ENCODE data around the gene ARF4. TPM values are rescaled to one million over a fixed set of nuclear protein-coding genes. Genes with fewer than 3 reads are reported as not detected.

The ARF4 gene
- total and polyA plus RNA-seq, 2 of the 4 experiments (the other 2 are of a cell fraction) = 172 to 412 TPM

GRCh38 chr3:57557085-57557537 is 40.0 kb downstream of the ARF4 start:
- POLR2A ChIA-PET (ENCODE audit: unreplicated experiment) = no interaction called here
- Histone ChIP-seq H3K4me3 (ENCODE audit: insufficient read depth, low read depth, low read length) (peak overlapping the region; percentile 79), H3K4me1 (ENCODE audit: control insufficient read depth, insufficient read depth, low read length) (peaks cover 1% of the 10 kb centered on the region; the same call in 1 of the 2 replicates), H3K27ac (ENCODE audit: insufficient read depth, low read length) (peak overlapping the region; percentile 73), H3K79me1 (ENCODE audit: low read depth in 1 of 2, low read length in 2 of 2) (peaks cover 6 to 26% of the 10 kb centered on the region in 2 experiments), H2BK20ac (ENCODE audit: low read depth, low read length) (no peak overlapping the region), H4K91ac (ENCODE audit: insufficient read depth, low read depth, low read length) (peak overlapping the region; percentile 36), H2AFZ (replicated peaks; ENCODE audit: low read length, poor library complexity) (peak overlapping the region; percentile 100), H3K23ac (ENCODE audit: low read depth, low read length) (peak overlapping the region; percentile 93), H3K4ac (ENCODE audit: low read depth, low read length) (peak overlapping the region; percentile 44), H2BK15ac (ENCODE audit: low read depth, low read length) (no peak overlapping the region), H2AK9ac (replicated peaks; ENCODE audit: low read depth, low read length, poor library complexity) (peak overlapping the region; percentile 95), H3K4me2 (ENCODE audit: low read depth, low read length) (peak overlapping the region; percentile 96), H3K9me3 (ENCODE audit: control insufficient read depth, insufficient read depth, low read length) (no peaks in the 10 kb centered on the region), H3K14ac (replicated peaks; ENCODE audit: low read depth, low read length) (peak overlapping the region; percentile 33), H2AK5ac (ENCODE audit: low read depth, low read length) (peak overlapping the region; percentile 90; the same call in 1 of the 2 replicates), H2BK5ac (ENCODE audit: low read depth, low read length, poor library complexity, severe bottlenecking) (peak overlapping the region; percentile 49), H3K18ac (ENCODE audit: low read depth, low read length) (no peak overlapping the region), H3K36me3 (ENCODE audit: control insufficient read depth, insufficient read depth, low read length) (peaks cover 2% of the 10 kb centered on the region; the same call in 1 of the 2 replicates), H4K5ac (ENCODE audit: low read depth, low read length) (peak overlapping the region; percentile 10; the same call in 1 of the 2 replicates), H4K8ac (ENCODE audit: low read depth in 2 of 2, low read length in 2 of 2) (peak overlapping the region; percentile 55 to 99; a peak in 2 of 4 replicates), H2BK120ac (ENCODE audit: low read depth, low read length) (no peak overlapping the region), H3K9me1 (ENCODE audit: insufficient read depth, low read length) (peaks cover 4% of the 10 kb centered on the region), H4K20me1 (ENCODE audit: insufficient read depth, low read length) (peaks cover 11% of the 10 kb centered on the region), H3K56ac (ENCODE audit: extremely low read depth, insufficient read depth, low read length) (no peak overlapping the region), H3K9ac (ENCODE audit: low read depth, low read length) (peak overlapping the region; percentile 87), H3K27me3 (ENCODE audit: control insufficient read depth, insufficient read depth, low read length) (no peaks in the 10 kb centered on the region)
- peak; percentile 22 for ATAC-seq (ENCODE audit: low read depth)
- DNase-seq = peak; percentile 56
- BruUV-seq (replicated peaks) = no TSS peak
- no peak for TF ChIP-seq FOS (IDR thresholded peaks at IDR 0.05; ENCODE audit: low read depth, low read length)
- TF ChIP-seq CEBPB (IDR thresholded peaks at IDR 0.05; ENCODE audit: low read depth, low read length) = peak; percentile 79
- peak; percentile 48 for TF ChIP-seq POLR2A (IDR thresholded peaks at IDR 0.05; ENCODE audit: low read depth, low read length)
- no peak for TF ChIP-seq ELK1 (IDR thresholded peaks at IDR 0.05; ENCODE audit: borderline replicate concordance, low read depth, low read length)
- no peak for TF ChIP-seq MAZ (IDR thresholded peaks at IDR 0.05; ENCODE audit: borderline replicate concordance, low read depth, low read length)
- TF ChIP-seq CHD1 (IDR thresholded peaks at IDR 0.05; ENCODE audit: low read depth, low read length) = no peak
- TF ChIP-seq MXI1 (IDR thresholded peaks at IDR 0.05; ENCODE audit: borderline replicate concordance, low read depth, low read length) = no peak
- in situ Hi-C loops (cut with MboI; ENCODE audit: low sequenced_read_pairs) (loop anchor here (25.0 kb wide), 1 partner anchor 395 kb away; the partner anchor contains the start of gene IL17RD), intact Hi-C loops (cut with micrococcal nuclease) (loop anchor here (2.0 to 5.0 kb wide), 2 partner anchors 385 to 456 kb away; no protein-coding TSS in a partner anchor), dilution Hi-C loops (cut with HindIII; ENCODE audit: low sequenced_read_pairs, unreplicated experiment) (no loop called here)
- WGBS, 2 experiments (ENCODE audit: extremely low coverage in 2 of 2, insufficient read length in 1 of 2) = 5% methylated on average over 13 of the region's 29 CpGs; no CpG with 5 or more reads in 1 of the 2 experiments
- CTCF ChIA-PET = no interaction called here

Measured in IMR-90 (cell line).